Femur (tissue), 1 donor: ENCODE data around the gene GNB2.
"Not testable (repeated sequence)": the region's sequence is repeated elsewhere in the genome, so short reads cannot be mapped to it uniquely, and the experiment has no call there.

ENCODE experiments used
- DNase-seq: peaks from one replicate; pipeline ENCODE4 v3.0.0-alpha.2; 2017

Gene GNB2

GRCh38 chr7:100705320-100705752, 31.8 kb downstream of the GNB2 start:
- DNase-seq: peak; percentile 90

GRCh38 chr7:100705753-100706671, 32.5 kb downstream of the GNB2 start, which contains the start of gene POP7:
Gene POP7 (plus strand): TSS chr7:100706121. CDS start chr7:100706831, 710 bp downstream.
- peak; percentile 99 for DNase-seq

GRCh38 chr7:100706672-100707311, 33.3 kb downstream of the GNB2 start:
- DNase-seq: no peak

- no peak for DNase-seq
Observed at GRCh38 chr7:100708395-100708794, 34.9 kb downstream of the GNB2 start.

DNA sequence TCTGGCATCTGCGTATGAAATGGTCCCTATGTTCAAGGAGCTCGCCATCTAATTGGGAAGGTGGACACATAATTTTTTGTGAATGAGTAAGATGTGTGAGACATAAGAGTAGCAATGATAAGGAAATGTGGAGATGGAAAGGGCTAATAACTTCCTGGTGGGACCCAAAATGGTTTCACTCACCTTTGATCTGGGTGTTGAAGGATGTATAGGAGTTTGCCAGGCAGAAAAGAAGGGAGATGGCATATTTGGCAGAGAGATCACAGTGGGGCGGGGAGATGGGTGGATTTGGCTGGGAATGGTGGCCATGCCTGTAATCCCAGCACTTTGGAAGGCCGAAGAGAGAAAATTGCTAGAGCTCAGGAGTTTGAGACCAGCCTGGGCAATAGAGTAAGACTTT, 36.9 kb downstream of the GNB2 start:
- no peak for DNase-seq

DNA sequence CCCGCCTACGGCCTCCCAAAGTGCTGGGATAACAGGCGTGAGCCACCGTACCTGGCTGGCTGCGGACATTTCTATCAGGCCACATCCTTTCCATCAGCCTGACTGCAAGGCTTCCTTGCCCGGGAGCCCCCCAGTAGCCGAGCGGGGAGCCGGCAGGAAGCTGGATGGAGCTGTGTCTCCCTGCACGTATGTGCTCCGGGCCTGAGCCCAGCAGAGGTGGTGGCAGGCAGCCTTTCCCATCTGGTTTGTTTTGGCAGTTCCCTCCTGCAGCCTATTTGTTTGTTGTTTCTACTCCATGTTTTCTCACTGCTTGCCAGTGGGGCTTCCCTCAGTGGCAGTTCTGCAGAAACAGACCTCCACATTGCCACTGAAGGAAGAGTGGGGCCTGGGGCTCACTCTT, 37.8 kb downstream of the GNB2 start:
- DNase-seq: no peak

DNA sequence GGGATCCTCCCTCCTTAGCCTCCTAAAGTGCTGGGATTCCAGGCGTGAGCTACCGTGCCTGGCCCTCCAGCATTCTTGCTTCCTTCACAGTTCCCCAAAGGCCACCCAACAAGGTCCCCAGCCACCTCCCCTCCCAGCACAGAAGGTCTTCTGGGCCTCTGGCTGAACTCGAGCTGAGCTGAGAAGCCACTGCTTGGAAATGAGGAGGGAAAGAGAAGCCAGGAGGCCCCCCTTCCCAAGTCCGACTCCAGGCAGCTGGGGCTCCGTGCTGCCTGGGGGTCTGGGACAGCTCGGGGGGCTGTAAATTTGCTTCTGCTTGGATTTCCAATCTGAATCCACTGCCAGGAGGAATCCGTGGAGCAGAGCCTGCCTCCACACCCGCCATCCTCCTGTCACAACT, 41.2 kb downstream of the GNB2 start:
- DNase-seq: no peak

- DNase-seq: not testable (repeated sequence)
Observed at GRCh38 chr7:100717073-100717472, 43.5 kb downstream of the GNB2 start.

GRCh38 chr7:100719523-100720278, 46.2 kb downstream of the GNB2 start:
- no peak for DNase-seq

DNA sequence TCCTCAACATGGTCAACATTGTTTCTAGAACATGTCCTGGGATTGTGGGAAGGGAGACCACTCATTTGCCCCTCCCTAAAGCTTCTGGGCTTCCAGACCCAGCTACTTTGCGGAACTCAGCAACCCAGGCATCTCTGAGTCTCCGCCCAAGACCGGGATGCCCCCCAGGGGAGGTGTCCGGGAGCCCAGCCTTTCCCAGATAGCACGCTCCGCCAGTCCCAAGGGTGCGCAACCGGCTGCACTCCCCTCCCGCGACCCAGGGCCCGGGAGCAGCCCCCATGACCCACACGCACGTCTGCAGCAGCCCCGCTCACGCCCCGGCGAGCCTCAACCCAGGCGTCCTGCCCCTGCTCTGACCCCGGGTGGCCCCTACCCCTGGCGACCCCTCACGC, 46.7 kb downstream of the GNB2 start, which contains the start of gene EPO:
Gene EPO (plus strand): TSS at position 190 of the 392 bp plus-strand sequence. CDS start 513 bp downstream, outside the sequence.
- no peak for DNase-seq

DNA sequence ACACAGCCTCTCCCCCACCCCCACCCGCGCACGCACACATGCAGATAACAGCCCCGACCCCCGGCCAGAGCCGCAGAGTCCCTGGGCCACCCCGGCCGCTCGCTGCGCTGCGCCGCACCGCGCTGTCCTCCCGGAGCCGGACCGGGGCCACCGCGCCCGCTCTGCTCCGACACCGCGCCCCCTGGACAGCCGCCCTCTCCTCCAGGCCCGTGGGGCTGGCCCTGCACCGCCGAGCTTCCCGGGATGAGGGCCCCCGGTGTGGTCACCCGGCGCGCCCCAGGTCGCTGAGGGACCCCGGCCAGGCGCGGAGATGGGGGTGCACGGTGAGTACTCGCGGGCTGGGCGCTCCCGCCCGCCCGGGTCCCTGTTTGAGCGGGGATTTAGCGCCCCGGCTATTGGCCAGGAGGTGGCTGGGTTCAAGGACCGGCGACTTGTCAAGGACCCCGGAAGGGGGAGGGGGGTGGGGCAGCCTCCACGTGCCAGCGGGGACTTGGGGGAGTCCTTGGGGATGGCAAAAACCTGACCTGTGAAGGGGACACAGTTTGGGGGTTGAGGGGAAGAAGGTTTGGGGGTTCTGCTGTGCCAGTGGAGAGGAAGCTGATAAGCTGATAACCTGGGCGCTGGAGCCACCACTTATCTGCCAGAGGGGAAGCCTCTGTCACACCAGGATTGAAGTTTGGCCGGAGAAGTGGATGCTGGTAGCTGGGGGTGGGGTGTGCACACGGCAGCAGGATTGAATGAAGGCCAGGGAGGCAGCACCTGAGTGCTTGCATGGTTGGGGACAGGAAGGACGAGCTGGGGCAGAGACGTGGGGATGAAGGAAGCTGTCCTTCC, 47.3 kb downstream of the GNB2 start:
- DNase-seq: no peak

GRCh38 chr7:100721505-100721812, 47.9 kb downstream of the GNB2 start:
- DNase-seq: no peak

DNA sequence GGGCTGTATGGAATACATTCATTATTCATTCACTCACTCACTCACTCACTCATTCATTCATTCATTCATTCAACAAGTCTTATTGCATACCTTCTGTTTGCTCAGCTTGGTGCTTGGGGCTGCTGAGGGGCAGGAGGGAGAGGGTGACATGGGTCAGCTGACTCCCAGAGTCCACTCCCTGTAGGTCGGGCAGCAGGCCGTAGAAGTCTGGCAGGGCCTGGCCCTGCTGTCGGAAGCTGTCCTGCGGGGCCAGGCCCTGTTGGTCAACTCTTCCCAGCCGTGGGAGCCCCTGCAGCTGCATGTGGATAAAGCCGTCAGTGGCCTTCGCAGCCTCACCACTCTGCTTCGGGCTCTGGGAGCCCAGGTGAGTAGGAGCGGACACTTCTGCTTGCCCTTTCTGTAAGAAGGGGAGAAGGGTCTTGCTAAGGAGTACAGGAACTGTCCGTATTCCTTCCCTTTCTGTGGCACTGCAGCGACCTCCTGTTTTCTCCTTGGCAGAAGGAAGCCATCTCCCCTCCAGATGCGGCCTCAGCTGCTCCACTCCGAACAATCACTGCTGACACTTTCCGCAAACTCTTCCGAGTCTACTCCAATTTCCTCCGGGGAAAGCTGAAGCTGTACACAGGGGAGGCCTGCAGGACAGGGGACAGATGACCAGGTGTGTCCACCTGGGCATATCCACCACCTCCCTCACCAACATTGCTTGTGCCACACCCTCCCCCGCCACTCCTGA, 49.1 kb downstream of the GNB2 start:
- no peak for DNase-seq

DNA sequence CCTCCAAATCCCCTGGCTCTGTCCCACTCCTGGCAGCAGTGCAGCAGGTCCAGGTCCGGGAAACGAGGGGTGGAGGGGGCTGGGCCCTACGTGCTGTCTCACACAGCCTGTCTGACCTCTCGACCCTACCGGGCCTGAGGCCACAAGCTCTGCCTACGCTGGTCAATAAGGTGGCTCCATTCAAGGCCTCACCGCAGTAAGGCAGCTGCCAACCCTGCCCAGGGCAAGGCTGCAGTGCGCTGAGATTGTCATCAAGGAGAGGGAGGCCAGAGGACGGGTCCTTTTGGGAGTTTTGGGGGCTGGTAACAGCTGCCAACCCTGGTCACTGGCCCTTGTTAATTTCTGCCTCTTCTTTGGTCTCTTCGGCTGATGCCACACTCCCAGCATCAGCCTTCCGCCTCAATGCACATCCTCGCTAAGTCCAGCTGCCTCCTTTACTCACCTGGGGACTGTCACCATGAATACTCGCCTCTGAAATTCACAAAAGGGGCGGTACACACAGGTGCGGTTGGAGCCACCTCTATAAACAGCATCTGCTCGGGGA, 50.3 kb downstream of the GNB2 start:
- no peak for DNase-seq

- not testable (repeated sequence) for DNase-seq
Observed at GRCh38 chr7:100724364-100724763, 50.8 kb downstream of the GNB2 start.

GRCh38 chr7:100726996-100727761, 53.6 kb downstream of the GNB2 start:
- DNase-seq: peak; percentile 82

DNA sequence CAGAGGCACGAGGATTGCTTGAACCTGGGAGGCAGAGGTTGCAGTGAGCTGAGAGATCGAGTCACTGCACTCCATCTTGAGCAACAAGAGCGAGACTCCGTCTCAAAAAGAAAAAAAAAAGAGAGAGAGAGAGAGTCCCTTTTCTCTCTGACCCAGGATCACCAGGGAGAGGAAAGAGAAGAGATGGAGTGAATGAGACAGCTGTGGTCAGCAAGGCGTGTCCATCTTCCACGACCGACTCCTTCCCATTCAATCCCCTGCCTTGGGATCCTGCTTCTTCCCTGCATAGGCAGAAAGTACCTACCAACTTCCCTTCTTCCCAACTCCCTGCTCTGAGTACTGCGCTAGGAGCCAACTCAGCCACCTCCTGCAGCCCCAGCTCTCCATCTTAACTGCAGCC, 54.7 kb downstream of the GNB2 start:
- DNase-seq: no peak
